DND-41 (cell line): Measurements from ENCODE around the gene POU2F3.

Experiments used
- ATAC-seq: fragments of 200-7000 bp; cut with Tn5 transposase; 3 replicates; pipeline ENCODE4 v1.9.1; 2021; ENCODE audit warnings: low read depth; ENCODE audit not compliant: insufficient read depth
- DNase-seq: peaks from one replicate; pipeline ENCODE4 v3.0.0-alpha.2; 2020
- H2AFZ ChIP-seq: 2 replicates; pipeline ENCODE4 v1.6.0; 2012; ENCODE audit warnings: low read depth, low read length
- H3K27ac ChIP-seq: 2 replicates; pipeline ENCODE4 v1.5.1; 2012; ENCODE audit warnings: low read length, inconsistent platforms
- H3K27me3 ChIP-seq: fragments of 200-600 bp; sonication (generic); 2 replicates; pipeline ENCODE4 v1.6.0; 2012; ENCODE audit warnings: low read length, mild to moderate bottlenecking, inconsistent platforms; ENCODE audit not compliant: insufficient read depth, poor library complexity
- H3K36me3 ChIP-seq: 2 replicates; pipeline ENCODE4 v1.5.1; 2012; ENCODE audit warnings: low read length, inconsistent platforms; ENCODE audit not compliant: insufficient read depth
- H3K4me1 ChIP-seq: 2 replicates; pipeline ENCODE4 v1.5.1; 2012; ENCODE audit warnings: mild to moderate bottlenecking, low read length; ENCODE audit not compliant: insufficient read depth
- H3K4me2 ChIP-seq: 2 replicates; pipeline ENCODE4 v1.6.0; 2012; ENCODE audit warnings: mild to moderate bottlenecking, moderate library complexity, low read length, inconsistent platforms; ENCODE audit not compliant: insufficient read depth
- H3K4me3 ChIP-seq, 2 experiments: fragments of 200-600 bp in 1 of 2; shearing (Covaris generic) in 1 of 2; 2 replicates each; pipeline ENCODE4 v1.5.1; 2012 to 2016; ENCODE audit warnings: inconsistent platforms in 2 of 2, low read length in 2 of 2, mild to moderate bottlenecking in 2 of 2, low read depth in 1 of 2, moderate library complexity in 1 of 2
- H3K79me2 ChIP-seq: 2 replicates; pipeline ENCODE4 v1.6.0; 2012; ENCODE audit warnings: low read length, inconsistent platforms; ENCODE audit not compliant: insufficient read depth
- H3K9ac ChIP-seq: 2 replicates; pipeline ENCODE4 v1.6.0; 2012; ENCODE audit warnings: low read depth, mild to moderate bottlenecking, inconsistent platforms, low read length, moderate library complexity
- H3K9me3 ChIP-seq: 2 replicates; pipeline ENCODE4 v1.5.1; 2012; ENCODE audit warnings: low read length, moderate library complexity, mild to moderate bottlenecking, inconsistent platforms; ENCODE audit not compliant: insufficient read depth, severe bottlenecking
- H4K20me1 ChIP-seq: 2 replicates; pipeline ENCODE4 v1.6.0; 2012; ENCODE audit warnings: low read length; ENCODE audit not compliant: insufficient read depth
- CTCF ChIP-seq: IDR thresholded peaks from 2 replicates; pipeline ENCODE4 v1.5.1; 2012; ENCODE audit warnings: borderline replicate concordance, low read length, moderate library complexity, mild to moderate bottlenecking; ENCODE audit not compliant: poor library complexity, severe bottlenecking; ENCODE audit errors: extremely low read depth
- EZH2 ChIP-seq: IDR thresholded peaks from 3 replicates; pipeline ENCODE4 v1.6.1; 2012; ENCODE audit warnings: borderline replicate concordance, low read depth, mild to moderate bottlenecking, moderate library complexity, low read length, inconsistent platforms; ENCODE audit not compliant: severe bottlenecking

POU2F3 gene

DNA sequence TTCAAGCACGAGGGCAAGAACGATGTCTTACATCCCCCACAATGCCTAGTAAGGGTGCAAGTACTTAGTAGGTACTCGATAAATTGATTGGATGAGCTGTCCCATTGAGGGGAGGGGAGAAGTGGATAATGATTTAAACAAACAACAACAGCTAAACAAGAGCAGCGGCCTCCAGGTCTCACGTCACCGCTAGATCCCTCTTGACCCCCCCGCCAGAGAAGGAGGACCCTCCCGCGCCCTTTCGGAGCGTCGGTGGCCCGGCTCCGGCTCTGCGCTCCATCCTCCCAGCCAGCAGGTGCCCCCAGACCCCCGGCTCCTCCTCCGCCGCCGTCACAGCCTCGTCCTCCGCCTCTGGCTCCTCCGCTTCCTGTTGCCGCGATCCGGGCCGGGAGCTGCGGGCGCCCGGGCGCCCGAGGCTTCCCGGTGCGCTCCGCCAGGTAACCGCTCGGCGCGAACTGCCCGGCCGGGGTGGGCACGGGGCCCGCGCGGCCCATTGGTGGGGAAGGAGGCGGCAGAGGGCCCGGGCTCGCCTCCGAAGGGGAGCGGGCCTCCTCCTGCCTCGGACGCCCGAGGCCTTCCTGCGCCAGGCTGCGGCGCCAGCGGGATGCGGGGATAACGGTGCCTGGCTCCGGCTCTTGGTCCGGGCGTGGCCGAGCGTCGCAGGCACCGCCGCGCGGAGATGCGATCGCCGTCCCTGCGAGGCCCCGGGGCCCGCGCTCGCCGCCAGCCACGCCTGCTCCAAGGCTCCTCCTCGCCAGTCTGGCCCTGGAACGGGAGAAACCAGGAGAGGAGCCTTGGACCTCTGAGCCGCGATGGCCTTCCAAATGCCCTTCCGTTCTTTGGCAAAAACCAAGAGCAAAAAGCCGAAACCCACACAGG lies 85.2 kb downstream of the POU2F3 start, which contains the start of gene TLCD5:
Gene TLCD5 (plus strand): TSS at position 368 of the 879 bp plus-strand sequence. CDS start 2,143 bp downstream, outside the sequence.
- H3K36me3 ChIP-seq = no peaks in the 10 kb centered on the region
- ATAC-seq (no peak), DNase-seq (no peak)
- H3K79me2 ChIP-seq = no peaks in the 10 kb centered on the region
- H4K20me1 ChIP-seq = peaks cover 13% of the 10 kb centered on the region
- no peak within 1 kb of the TSS for H3K4me3 ChIP-seq
- peaks cover 29% of the 10 kb centered on the region for H3K27me3 ChIP-seq
- H2AFZ ChIP-seq = no peak within 1 kb of the TSS
- no peak within 1 kb of the TSS for H3K27ac ChIP-seq
- TF ChIP-seq CTCF (no peak), EZH2 (no peak)
- no peak within 1 kb of the TSS for H3K4me2 ChIP-seq
- no peak within 1 kb of the TSS for H3K9ac ChIP-seq
- no peaks in the 10 kb centered on the region for H3K9me3 ChIP-seq
- no peaks in the 10 kb centered on the region for H3K4me1 ChIP-seq

GRCh38 chr11:120326228-120326627 lies 86.3 kb downstream of the POU2F3 start:
- Histone ChIP-seq H3K9ac (no peak overlapping the region), H4K20me1 (peaks cover 13% of the 10 kb centered on the region), H3K36me3 (no peaks in the 10 kb centered on the region), H3K4me2 (no peak overlapping the region), H2AFZ (no peak overlapping the region), H3K4me1 (no peaks in the 10 kb centered on the region), H3K27ac (no peak overlapping the region), H3K4me3 (no peak overlapping the region), H3K27me3 (peaks cover 34% of the 10 kb centered on the region), H3K79me2 (no peaks in the 10 kb centered on the region), H3K9me3 (no peaks in the 10 kb centered on the region)
- no peak for DNase-seq
- TF ChIP-seq EZH2 (no peak), CTCF (no peak)
- ATAC-seq = no peak

- Histone ChIP-seq H3K27me3 (peaks cover 37% of the 10 kb centered on the region), H3K27ac (no peak overlapping the region), H3K36me3 (no peaks in the 10 kb centered on the region), H3K9me3 (no peaks in the 10 kb centered on the region), H3K79me2 (no peaks in the 10 kb centered on the region), H3K4me2 (no peak overlapping the region), H3K9ac (no peak overlapping the region), H2AFZ (no peak overlapping the region), H4K20me1 (peaks cover 13% of the 10 kb centered on the region), H3K4me1 (no peaks in the 10 kb centered on the region), H3K4me3 (no peak overlapping the region)
- TF ChIP-seq EZH2 (no peak), CTCF (no peak)
- DNase-seq (no peak), ATAC-seq (no peak)
Measured at GRCh38 chr11:120326845-120327281, 86.9 kb downstream of the POU2F3 start.
